ENCODE results near the gene MRPL43.

DNA sequence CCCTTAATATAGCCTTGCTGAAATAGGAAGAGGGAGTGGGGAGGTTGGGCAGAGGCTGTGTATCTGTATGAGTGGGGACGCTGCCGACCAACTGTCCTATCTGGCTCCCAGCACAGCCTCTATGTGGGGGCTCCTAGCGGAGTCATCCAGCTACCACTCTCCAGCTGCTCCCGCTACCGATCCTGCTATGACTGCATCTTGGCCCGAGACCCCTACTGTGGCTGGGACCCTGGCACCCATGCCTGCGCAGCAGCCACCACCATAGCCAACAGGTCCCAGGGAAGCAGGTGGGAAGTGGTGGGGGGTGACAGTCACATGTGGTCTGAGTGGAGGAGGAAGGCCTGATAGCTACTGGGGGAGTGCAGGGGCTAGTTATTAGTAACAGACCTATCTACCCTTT lies 6.6 kb downstream of the MRPL43 start:
- TF ChIP-seq, protein P1, sequence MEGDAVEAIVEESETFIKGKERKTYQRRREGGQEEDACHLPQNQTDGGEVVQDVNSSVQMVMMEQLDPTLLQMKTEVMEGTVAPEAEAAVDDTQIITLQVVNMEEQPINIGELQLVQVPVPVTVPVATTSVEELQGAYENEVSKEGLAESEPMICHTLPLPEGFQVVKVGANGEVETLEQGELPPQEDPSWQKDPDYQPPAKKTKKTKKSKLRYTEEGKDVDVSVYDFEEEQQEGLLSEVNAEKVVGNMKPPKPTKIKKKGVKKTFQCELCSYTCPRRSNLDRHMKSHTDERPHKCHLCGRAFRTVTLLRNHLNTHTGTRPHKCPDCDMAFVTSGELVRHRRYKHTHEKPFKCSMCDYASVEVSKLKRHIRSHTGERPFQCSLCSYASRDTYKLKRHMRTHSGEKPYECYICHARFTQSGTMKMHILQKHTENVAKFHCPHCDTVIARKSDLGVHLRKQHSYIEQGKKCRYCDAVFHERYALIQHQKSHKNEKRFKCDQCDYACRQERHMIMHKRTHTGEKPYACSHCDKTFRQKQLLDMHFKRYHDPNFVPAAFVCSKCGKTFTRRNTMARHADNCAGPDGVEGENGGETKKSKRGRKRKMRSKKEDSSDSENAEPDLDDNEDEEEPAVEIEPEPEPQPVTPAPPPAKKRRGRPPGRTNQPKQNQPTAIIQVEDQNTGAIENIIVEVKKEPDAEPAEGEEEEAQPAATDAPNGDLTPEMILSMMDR (conservative IDR thresholded peaks at IDR 0.05; ENCODE audit: low read length): no peak
- no peak for TF ChIP-seq EZH2phosphoT487 (IDR thresholded peaks at IDR 0.05; ENCODE audit: borderline replicate concordance)
